H1 (cell line): ENCODE measurements around the gene MYO5B. TPM values are rescaled to one million over a fixed set of nuclear protein-coding genes. Genes with fewer than 3 reads are reported as not detected.

ENCODE experiments used
- CTCF ChIA-PET: fragments of 300-600 bp; sonication (Branson Sonifier 250); formaldehyde crosslinking; loops from one replicate; lab custom pipeline; 2021; ENCODE audit not compliant: partially characterized antibody; lab: Charles Lee
- POLR2A ChIA-PET: fragments of 300-600 bp; sonication (Branson Sonifier 250); formaldehyde crosslinking; loops from one replicate; lab custom pipeline; 2021; ENCODE audit warnings: inconsistent platforms; ENCODE audit not compliant: partially characterized antibody; lab: Charles Lee
- DNase-seq, 2 experiments: peaks; one replicate each; pipeline versions ENCODE4 v3.0.0 to v3.0.0-alpha.2; 2010 to 2022; ENCODE audit warnings: low spot score in 2 of 2, low read depth in 1 of 2, mixed read lengths in 1 of 2
- FAIRE-seq: peaks from 2 replicates; lab custom pipeline; 2011; peaks lifted over from hg19 to GRCh38; lab: Jason Lieb, UNC
- H2AFZ ChIP-seq: 2 replicates; pipeline ENCODE4 v1.8.1; 2012; ENCODE audit warnings: low read length, inconsistent platforms
- H2AK5ac ChIP-seq: 2 replicates; pipeline ENCODE4 v1.6.1; 2013; ENCODE audit warnings: low read depth, low read length
- H2BK120ac ChIP-seq: replicated peaks from 2 replicates; pipeline ENCODE3; 2013; ENCODE audit warnings: low read depth, low read length, inconsistent platforms
- H2BK12ac ChIP-seq: 2 replicates; pipeline ENCODE4 v1.6.1; 2013; ENCODE audit warnings: low read depth, low read length
- H2BK15ac ChIP-seq: 2 replicates; pipeline ENCODE4 v1.6.1; 2013; ENCODE audit warnings: low read length
- H2BK20ac ChIP-seq: 2 replicates; pipeline ENCODE4 v1.6.1; 2013; ENCODE audit warnings: low read length
- H2BK5ac ChIP-seq: 2 replicates; pipeline ENCODE4 v1.6.1; 2013; ENCODE audit warnings: low read depth, low read length
- H3K14ac ChIP-seq: 2 replicates; pipeline ENCODE4 v1.6.1; 2013; ENCODE audit warnings: inconsistent platforms; ENCODE audit not compliant: insufficient read length
- H3K18ac ChIP-seq: 2 replicates; pipeline ENCODE4 v1.6.1; 2013; ENCODE audit warnings: low read length; ENCODE audit errors: extremely low read depth
- H3K23ac ChIP-seq: 2 replicates; pipeline ENCODE4 v1.6.1; 2013; ENCODE audit warnings: inconsistent platforms; ENCODE audit not compliant: insufficient read length
- H3K23me2 ChIP-seq: 2 replicates; pipeline ENCODE4 v1.6.1; 2013; ENCODE audit warnings: low read depth, low read length
- H3K27ac ChIP-seq: 2 replicates; pipeline ENCODE4 v1.6.1; 2011; ENCODE audit warnings: low read depth, low read length, inconsistent platforms
- H3K27me3 ChIP-seq, 4 experiments: replicated peaks in 1 of 4; 1 replicate in 1 of 4; 2 replicates in 3 of 4; pipeline versions ENCODE4 v1.6.1 to v1.8.1; 2011 to 2013; ENCODE audit warnings: low read length in 3 of 4, mild to moderate bottlenecking in 3 of 4, inconsistent platforms in 2 of 4, mixed read lengths in 2 of 4, moderate library complexity in 1 of 4; ENCODE audit not compliant: control insufficient read depth in 3 of 4, insufficient read depth in 3 of 4; ENCODE audit errors: extremely low read depth in 1 of 4
- H3K36me3 ChIP-seq, 4 experiments: 2 replicates each; pipeline versions ENCODE4 v1.6.1 to v1.8.1; 2011 to 2013; ENCODE audit warnings: mild to moderate bottlenecking in 4 of 4, low read length in 3 of 4, moderate library complexity in 2 of 4, control low read depth in 1 of 4, inconsistent platforms in 1 of 4; ENCODE audit not compliant: insufficient read depth in 4 of 4, control insufficient read depth in 2 of 4
- H3K4ac ChIP-seq: replicated peaks from 2 replicates; pipeline ENCODE3; 2013; ENCODE audit warnings: low read length, low read depth, mixed read lengths, inconsistent platforms; ENCODE audit not compliant: insufficient read length
- H3K4me1 ChIP-seq, 4 experiments: replicated peaks in 1 of 4; 1 replicate in 1 of 4; 2 replicates in 3 of 4; pipeline versions ENCODE4 v1.6.1 to v1.8.1; 2011 to 2013; ENCODE audit warnings: low read length in 3 of 4, inconsistent platforms in 2 of 4, mixed read lengths in 1 of 4; ENCODE audit not compliant: insufficient read depth in 4 of 4, control insufficient read depth in 3 of 4
- H3K4me2 ChIP-seq, 2 experiments: 2 replicates each; pipeline versions ENCODE4 v1.6.1 to v1.8.1; 2011 to 2013; ENCODE audit warnings: low read depth in 2 of 2, low read length in 2 of 2, control low read depth in 1 of 2, inconsistent platforms in 1 of 2, mild to moderate bottlenecking in 1 of 2; ENCODE audit not compliant: insufficient read depth in 1 of 2
- H3K4me3 ChIP-seq, 4 experiments: fragments of 200-600, 300-600 bp in 1 of 4; sonication (generic), shearing (Covaris generic), sonication (Bioruptor Twin) in 1 of 4; 2 replicates each; pipeline versions ENCODE4 v1.5.1 to v1.8.1; 2011 to 2016; ENCODE audit warnings: low read length in 4 of 4, low read depth in 3 of 4, control low read depth in 2 of 4, inconsistent platforms in 2 of 4, mild to moderate bottlenecking in 2 of 4, mixed read lengths in 1 of 4, moderate library complexity in 1 of 4; ENCODE audit not compliant: insufficient read depth in 2 of 4; ENCODE audit errors: extremely low read depth in 1 of 4
- H3K56ac ChIP-seq: replicated peaks from 2 replicates; pipeline ENCODE3; 2013; ENCODE audit warnings: low read depth, mild to moderate bottlenecking, mixed read lengths, low read length, inconsistent platforms; ENCODE audit not compliant: insufficient read length
- H3K79me1 ChIP-seq: 2 replicates; pipeline ENCODE4 v1.6.1; 2013; ENCODE audit warnings: low read depth, low read length, control low read depth
- H3K79me2 ChIP-seq, 2 experiments: 2 replicates each; pipeline versions ENCODE4 v1.6.1 to v1.8.1; 2012 to 2013; ENCODE audit warnings: low read length in 2 of 2, mild to moderate bottlenecking in 2 of 2, inconsistent platforms in 1 of 2; ENCODE audit not compliant: insufficient read depth in 2 of 2, control insufficient read depth in 1 of 2
- H3K9ac ChIP-seq, 4 experiments: replicated peaks in 1 of 4; 1 replicate in 1 of 4; 2 replicates in 3 of 4; pipeline versions ENCODE4 v1.6.1 to v1.8.1; 2011 to 2013; ENCODE audit warnings: low read depth in 3 of 4, low read length in 3 of 4, control low read depth in 2 of 4, mild to moderate bottlenecking in 2 of 4, moderate library complexity in 2 of 4, inconsistent platforms in 1 of 4; ENCODE audit errors: extremely low read depth in 1 of 4
- H3K9me3 ChIP-seq, 2 experiments: 2 replicates each; pipeline versions ENCODE4 v1.6.1 to v1.8.1; 2012 to 2013; ENCODE audit warnings: mild to moderate bottlenecking in 2 of 2, moderate library complexity in 2 of 2, control low read depth in 1 of 2, inconsistent platforms in 1 of 2, low read depth in 1 of 2, low read length in 1 of 2, mixed read lengths in 1 of 2; ENCODE audit not compliant: insufficient read depth in 2 of 2
- H4K20me1 ChIP-seq, 2 experiments: replicated peaks in 1 of 2; 2 replicates each; pipeline versions ENCODE3 to v1.8.1; 2011 to 2013; ENCODE audit warnings: inconsistent platforms in 2 of 2, low read length in 2 of 2, mild to moderate bottlenecking in 1 of 2; ENCODE audit not compliant: insufficient read depth in 2 of 2, control insufficient read depth in 1 of 2
- H4K5ac ChIP-seq: 2 replicates; pipeline ENCODE4 v1.6.1; 2013; ENCODE audit warnings: low read length, low read depth, mixed read lengths, inconsistent platforms; ENCODE audit not compliant: insufficient read length
- H4K8ac ChIP-seq: 2 replicates; pipeline ENCODE4 v1.8.0; 2013; ENCODE audit warnings: mild to moderate bottlenecking, moderate library complexity, low read length, inconsistent platforms; ENCODE audit not compliant: insufficient read depth; ENCODE audit errors: extremely low read depth
- H4K91ac ChIP-seq: replicated peaks from 2 replicates; pipeline ENCODE3; 2013; ENCODE audit warnings: low read length, mixed read lengths, inconsistent platforms; ENCODE audit not compliant: insufficient read length
- NANOG ChIP-seq: IDR thresholded peaks from 2 replicates; pipeline ENCODE4 v1.6.1; 2011; ENCODE audit warnings: low read length, low read depth, mild to moderate bottlenecking, inconsistent platforms; ENCODE audit not compliant: insufficient read depth, poor library complexity, severe bottlenecking
- WGBS, 2 experiments: shearing (Covaris generic) in 1 of 2; methylation state at CpG; one replicate each; pipeline versions ENCODE4 v1.1.6 to v1.1.7; 2013 to 2015; ENCODE audit warnings: low lambda C conversion rate in 2 of 2, mixed read lengths in 2 of 2, inconsistent platforms in 1 of 2, low coverage in 1 of 2, missing lambda C conversion rate in 1 of 2; ENCODE audit not compliant: insufficient replicate concordance in 2 of 2, insufficient coverage in 1 of 2, insufficient read length in 1 of 2; ENCODE audit errors: extremely low coverage in 1 of 2, missing lambda C conversion rate in 1 of 2; 5-methylcytosine and 5-hydroxymethylcytosine counted together
- polyA plus RNA-seq, 7 experiments: library from polyadenylated mRNA; depleted of rRNA in 3 of 7; stranded (reverse) in 5 of 7; unstranded in 2 of 7; fragments of >200 nt in 5 of 7; fragments of 200-250 nt in 2 of 7; gene quantifications; 1 replicate in 5 of 7; 2 replicates in 1 of 7; 4 replicates in 1 of 7; pipeline versions ENCODE4 v1.2.1 to v1.2.3, GENCODE V29; 2011 to 2013; ENCODE audit warnings: missing spikeins in 2 of 7, mixed read lengths in 2 of 7
- total RNA-seq: library from RNA; stranded (reverse); fragmentation: NEBNext Ultra II Directional; extraction: Animal tissue kit (Norgen Biotek cat#: 25700); gene quantifications from 2 replicates; pipeline ENCODE4 v1.2.1, GENCODE V29; 2021

Gene MYO5B
- total and polyA plus RNA-seq, 2 of the 8 experiments (the other 6 are each of a cell fraction or from before 2014, with no cell fraction given) = 6.4 to 7.7 TPM

DNA sequence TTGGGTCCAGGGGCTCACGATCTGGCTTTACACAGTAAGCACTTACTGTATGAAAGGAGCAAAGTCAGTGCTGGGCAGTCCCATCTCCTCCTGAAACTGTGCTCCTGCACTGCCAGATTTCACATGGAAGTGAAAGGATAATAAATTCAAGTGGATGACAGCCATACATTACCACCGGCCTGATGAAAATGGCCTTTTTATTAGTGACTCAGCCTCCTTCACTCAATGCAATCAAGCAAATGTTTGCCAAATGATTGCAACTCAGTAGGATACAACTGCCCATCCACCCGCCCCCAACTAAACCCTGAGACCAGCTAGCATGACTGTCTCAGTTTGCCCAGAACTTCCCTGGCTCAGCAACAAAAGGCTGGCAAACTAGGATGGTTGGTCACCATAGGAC, 77.1 kb downstream of the MYO5B start:
- H4K8ac ChIP-seq = no peak overlapping the region
- H3K27me3 ChIP-seq = no peaks in the 10 kb centered on the region; a peak in 1 of 7 replicates
- no peak overlapping the region for H2AK5ac ChIP-seq
- H4K5ac ChIP-seq = no peak overlapping the region
- no peak overlapping the region for H3K4me2 ChIP-seq
- H4K20me1 ChIP-seq = no peaks in the 10 kb centered on the region
- H3K56ac ChIP-seq = no peak overlapping the region
- DNase-seq (no peak), FAIRE-seq (no peak)
- peaks cover 0 to 6% (median 0%) of the 10 kb centered on the region in 4 experiments; a peak in 2 of 7 replicates for H3K4me1 ChIP-seq
- no peak overlapping the region for H3K14ac ChIP-seq
- H3K36me3 ChIP-seq = no peaks in the 10 kb centered on the region
- no peak overlapping the region for H3K9ac ChIP-seq
- no peaks in the 10 kb centered on the region for H3K79me1 ChIP-seq
- no peak overlapping the region for H2BK120ac ChIP-seq
- no peak overlapping the region for H4K91ac ChIP-seq
- H3K18ac ChIP-seq = no peak overlapping the region
- no peaks in the 10 kb centered on the region for H3K23me2 ChIP-seq
- H3K4ac ChIP-seq = no peak overlapping the region
- ChIA-PET POLR2A (no interaction called here), CTCF (interaction anchor here (1.3 kb wide), 1 partner anchor 136 kb away, joined by 3 read pairs; no protein-coding TSS in a partner anchor)
- no peak overlapping the region for H2BK20ac ChIP-seq
- H3K9me3 ChIP-seq = no peaks in the 10 kb centered on the region
- H2BK5ac ChIP-seq = no peak overlapping the region
- no peak overlapping the region for H2AFZ ChIP-seq
- no peak overlapping the region for H3K27ac ChIP-seq
- no peak overlapping the region for H2BK12ac ChIP-seq
- 84% methylated on average over 3 of the region's 3 CpGs; no CpG with 5 or more reads in 1 of the 2 experiments for WGBS, 2 experiments
- H3K4me3 ChIP-seq = no peak overlapping the region
- no peaks in the 10 kb centered on the region for H3K79me2 ChIP-seq
- no peak overlapping the region for H2BK15ac ChIP-seq
- no peak overlapping the region for H3K23ac ChIP-seq
- TF ChIP-seq NANOG = no peak
